K562 (cell line): ENCODE data around the gene HEG1. TPM values are rescaled to one million over a fixed set of nuclear protein-coding genes. Genes with fewer than 3 reads are reported as not detected.

ENCODE experiments used
- ATAC-seq: fragments of 200-7000 bp; cut with Tn5 transposase; 3 replicates; pipeline ENCODE4 v1.9.1; 2020; ENCODE audit warnings: moderate library complexity
- BruUV-seq: library from RNA; stranded (reverse); fragments of 400-500 nt; replicated peaks from 2 replicates; lab custom pipeline; 2021; lab: Mats Ljungman, UMichigan
- CTCF ChIA-PET: fragments of 300-600 bp; formaldehyde crosslinking; extraction: SDS; loops from one replicate; lab custom pipeline; 2021; ENCODE audit warnings: low intra/inter-chr PET ratio; lab: Yijun Ruan, JAX
- POLR2A ChIA-PET: fragments of 300-600, 350-650 bp; sonication (Branson Sonifier 250); formaldehyde crosslinking; extraction: SDS; loops from one replicate; lab custom pipeline; 2021; ENCODE audit warnings: antibody characterized with exemption, inconsistent platforms; lab: Yijun Ruan, JAX
- DNase-seq, 4 experiments: peaks; one replicate each; pipeline versions ENCODE4 v3.0.0 to v3.0.0-alpha.2; 2011 to 2018; ENCODE audit warnings: low spot score in 3 of 4, mixed read lengths in 3 of 4; ENCODE audit errors: extremely low read depth in 1 of 4
- FAIRE-seq: peaks from 2 replicates; lab custom pipeline; 2011; peaks lifted over from hg19 to GRCh38; lab: Jason Lieb, UNC
- H2AFZ ChIP-seq: 2 replicates; pipeline ENCODE4 v1.6.0; 2011; ENCODE audit warnings: low read depth, low read length, control low read depth, inconsistent platforms
- H3K27ac ChIP-seq: fragments of 200-600 bp; 3 replicates; pipeline ENCODE4 v1.8.0; 2011; ENCODE audit warnings: low read depth, mild to moderate bottlenecking, control low read depth, inconsistent platforms, low read length, moderate library complexity, mixed read lengths; ENCODE audit errors: extremely low read depth
- H3K27me3 ChIP-seq, 2 experiments: fragments of 300-600 bp in 1 of 2; 2 replicates in 1 of 2; 3 replicates in 1 of 2; pipeline versions ENCODE4 v1.6.0 to v1.8.0; 2011; ENCODE audit warnings: inconsistent platforms in 2 of 2, low read length in 2 of 2, mild to moderate bottlenecking in 1 of 2, mixed read lengths in 1 of 2, moderate library complexity in 1 of 2; ENCODE audit not compliant: control insufficient read depth in 2 of 2, insufficient read depth in 2 of 2
- H3K36me3 ChIP-seq: fragments of 300-600 bp; 3 replicates; pipeline ENCODE4 v1.8.0; 2011; ENCODE audit warnings: mild to moderate bottlenecking, low read length, inconsistent platforms; ENCODE audit not compliant: control insufficient read depth, insufficient read depth
- H3K4me1 ChIP-seq, 2 experiments: fragments of 200-600 bp in 1 of 2; replicated peaks in 1 of 2; 2 replicates in 1 of 2; 3 replicates in 1 of 2; pipeline versions ENCODE4 v1.5.1 to v1.8.0; 2011; ENCODE audit warnings: inconsistent platforms in 2 of 2, low read length in 2 of 2, mild to moderate bottlenecking in 1 of 2, mixed read lengths in 1 of 2, moderate library complexity in 1 of 2; ENCODE audit not compliant: control insufficient read depth in 2 of 2, insufficient read depth in 2 of 2
- H3K4me2 ChIP-seq: 2 replicates; pipeline ENCODE4 v1.6.1; 2011; ENCODE audit warnings: low read length, control low read depth, inconsistent platforms, mixed read lengths; ENCODE audit not compliant: insufficient read depth
- H3K4me3 ChIP-seq: fragments of 200-600 bp; sonication (generic), shearing (Covaris generic); 2 replicates; pipeline ENCODE4 v1.5.1; 2016; ENCODE audit warnings: control low read depth, inconsistent platforms
- H3K79me2 ChIP-seq: fragments of 200-600 bp; 3 replicates; pipeline ENCODE4 v1.8.0; 2011; ENCODE audit warnings: low read length, inconsistent platforms; ENCODE audit not compliant: control insufficient read depth, insufficient read depth
- H3K9ac ChIP-seq, 2 experiments: 2 replicates each; pipeline versions ENCODE4 v1.6.0 to v1.6.1; 2011; ENCODE audit warnings: low read depth in 2 of 2, low read length in 2 of 2, control low read depth in 1 of 2, inconsistent platforms in 1 of 2, mild to moderate bottlenecking in 1 of 2, mixed read lengths in 1 of 2; ENCODE audit not compliant: insufficient read depth in 1 of 2
- H3K9me1 ChIP-seq: one replicate; pipeline ENCODE4 v1.6.0; 2011; ENCODE audit warnings: inconsistent platforms, mild to moderate bottlenecking, low read length, moderate library complexity; ENCODE audit not compliant: control insufficient read depth, insufficient read depth
- H3K9me3 ChIP-seq: replicated peaks from 2 replicates; pipeline ENCODE4 v1.5.1; 2011; ENCODE audit warnings: low read depth, low read length, inconsistent platforms; ENCODE audit not compliant: control insufficient read depth, insufficient read depth
- H4K20me1 ChIP-seq: replicated peaks from 2 replicates; pipeline ENCODE4 v1.6.1; 2011; ENCODE audit warnings: low read length, inconsistent platforms, mixed read lengths; ENCODE audit not compliant: control insufficient read depth, insufficient read depth
- CBX3 ChIP-seq, 2 experiments: IDR thresholded peaks; 1 replicate in 1 of 2; 2 replicates in 1 of 2; pipeline ENCODE4 v1.6.1; 2012; ENCODE audit warnings: inconsistent platforms in 2 of 2, low read length in 2 of 2, borderline replicate concordance in 1 of 2, control low read depth in 1 of 2
- E2F3 ChIP-seq: fragments of 250-450 bp; sonication (Bioruptor Pico); IDR thresholded peaks from 2 replicates; pipeline ENCODE4 v1.4.0; 2020; ENCODE audit warnings: mild to moderate bottlenecking
- KAT2B ChIP-seq: IDR thresholded peaks from one replicate; pipeline ENCODE4 v1.6.1; 2012; ENCODE audit warnings: low read depth, mild to moderate bottlenecking, control low read depth, inconsistent platforms, low read length, moderate library complexity
- MAFF ChIP-seq: IDR thresholded peaks from 2 replicates; pipeline ENCODE4 v1.6.1; 2012; ENCODE audit warnings: low read length, improper control_type of control experiment
- MYC ChIP-seq, 2 experiments: fragments of 250-450 bp in 1 of 2; sonication (Bioruptor Pico) in 1 of 2; IDR thresholded peaks; 2 replicates each; pipeline versions ENCODE4 v1.5.1 to v1.6.1; 2012 to 2021; ENCODE audit warnings: low read depth in 2 of 2, borderline replicate concordance in 1 of 2, improper control_type of control experiment in 1 of 2, low read length in 1 of 2, mild to moderate bottlenecking in 1 of 2, moderate library complexity in 1 of 2
- NCOA4 ChIP-seq: fragments of 450-650 bp; IDR thresholded peaks from 2 replicates; pipeline ENCODE4 v1.6.1; 2018; ENCODE audit warnings: mild to moderate bottlenecking; ENCODE audit not compliant: partially characterized antibody
- NELFE ChIP-seq: IDR thresholded peaks from 2 replicates; pipeline ENCODE4 v1.6.1; 2011; ENCODE audit warnings: mild to moderate bottlenecking; ENCODE audit not compliant: insufficient read depth, insufficient read length
- PHB2 ChIP-seq: fragments of 450-650 bp; IDR thresholded peaks from 2 replicates; pipeline ENCODE4 v1.6.1; 2017; ENCODE audit warnings: low read depth
- SRSF9 ChIP-seq: fragments of 200-400 bp; formaldehyde crosslinking; IDR thresholded peaks from 2 replicates; pipeline ENCODE4 v1.6.1; 2017; ENCODE audit warnings: low read depth, low read length, borderline replicate concordance
- TOE1 ChIP-seq, 2 experiments: fragments of 450-650 bp in 1 of 2; sonication (generic) in 1 of 2; formaldehyde crosslinking in 1 of 2; IDR thresholded peaks; 2 replicates each; pipeline versions ENCODE4 v1.7.1 to v1.8.0; 2016 to 2022; ENCODE audit warnings: borderline replicate concordance in 2 of 2, mild to moderate bottlenecking in 2 of 2, antibody characterized with exemption in 1 of 2, inconsistent platforms in 1 of 2, low read depth in 1 of 2, missing genetic modification reagents in 1 of 2, moderate library complexity in 1 of 2
- TRIM24 ChIP-seq, 2 experiments: fragments of 450-650 bp; IDR thresholded peaks; 2 replicates each; pipeline ENCODE4 v1.6.1; 2016
- YY1 ChIP-seq, 3 experiments: IDR thresholded peaks; 2 replicates each; pipeline ENCODE4 v1.6.1; 2011; ENCODE audit warnings: low read length in 2 of 3, mild to moderate bottlenecking in 2 of 3, moderate library complexity in 2 of 3, borderline replicate concordance in 1 of 3, control low read depth in 1 of 3, low read depth in 1 of 3; ENCODE audit not compliant: insufficient read depth in 3 of 3, insufficient replicate concordance in 2 of 3, control insufficient read depth in 1 of 3, insufficient read length in 1 of 3; ENCODE audit errors: extremely low read depth in 1 of 3
- ZFX ChIP-seq: sonication (generic); formaldehyde crosslinking; IDR thresholded peaks from 2 replicates; pipeline ENCODE4 v1.8.0; 2022; ENCODE audit warnings: mild to moderate bottlenecking, missing genetic modification reagents, moderate library complexity
- ZNF212 ChIP-seq: fragments of 450-650 bp; formaldehyde crosslinking; IDR thresholded peaks from 2 replicates; pipeline ENCODE4 v1.4.0; 2020; ENCODE audit warnings: mild to moderate bottlenecking
- ZNF324 ChIP-seq: fragments of 250-450 bp; sonication (Bioruptor Pico); IDR thresholded peaks from 2 replicates; pipeline ENCODE4 v1.4.0; 2020; ENCODE audit warnings: mild to moderate bottlenecking
- WGBS: fragments of 100-300 bp; shearing (Covaris generic); methylation state at CpG from one replicate; pipeline ENCODE4 v1.1.6; 2016; ENCODE audit warnings: low coverage, mixed read lengths; ENCODE audit not compliant: insufficient coverage; ENCODE audit errors: missing lambda C conversion rate; 5-methylcytosine and 5-hydroxymethylcytosine counted together
- in situ Hi-C: fragments of 300-500 bp; cut with MboI; formaldehyde crosslinking; loops from 4 replicates; pipeline ENCODE4 v1.15.0; 2018; ENCODE audit warnings: inconsistent platforms, mixed read lengths
- intact Hi-C: fragments of 100-400 bp; cut with micrococcal nuclease; formaldehyde crosslinking; loops from 2 replicates; pipeline ENCODE4 v1.14.2; 2022
- polyA plus RNA-seq, 8 experiments: library from polyadenylated mRNA; depleted of rRNA in 4 of 8; stranded (reverse) in 5 of 8; unstranded in 3 of 8; fragments of >200 nt; fragmentation: Nextera tagmentation in 2 of 8; fragmentation: Illumina TruSeq in 1 of 8; extraction: Ambion mirVana in 2 of 8; extraction: Trizol in 1 of 8; gene quantifications; 2 replicates each; pipeline versions ENCODE4 v1.2.1 to v1.2.3, GENCODE V29; 2011 to 2014; ENCODE audit warnings: inconsistent platforms in 1 of 8, missing spikeins in 1 of 8
- total RNA-seq, 7 experiments: library from RNA; depleted of rRNA in 6 of 7; stranded (reverse); fragments of >200 nt in 6 of 7; fragmentation: Illumina TruSeq in 2 of 7; extraction: Trizol in 2 of 7; gene quantifications; 2 replicates each; pipeline versions ENCODE4 v1.2.1 to v1.2.3, GENCODE V29; 2011 to 2021; ENCODE audit warnings: low replicate concordance in 1 of 7
- TF ChIP-seq, protein P1 (sequence below): fragments of 450-650 bp; IDR thresholded peaks from 2 replicates; pipeline ENCODE4 v1.6.1; 2016
- TF ChIP-seq, protein P2 (sequence below): fragments of 250-450 bp; sonication (Bioruptor Pico); IDR thresholded peaks from 2 replicates; pipeline ENCODE4 v1.5.0; 2021; ENCODE audit warnings: mild to moderate bottlenecking, moderate library complexity

HEG1 gene
- total and polyA plus RNA-seq, 9 of the 15 experiments (the other 6 are each of a cell fraction or from before 2014, with no cell fraction given) = 0.24 TPM; not detected in 8

DNA sequence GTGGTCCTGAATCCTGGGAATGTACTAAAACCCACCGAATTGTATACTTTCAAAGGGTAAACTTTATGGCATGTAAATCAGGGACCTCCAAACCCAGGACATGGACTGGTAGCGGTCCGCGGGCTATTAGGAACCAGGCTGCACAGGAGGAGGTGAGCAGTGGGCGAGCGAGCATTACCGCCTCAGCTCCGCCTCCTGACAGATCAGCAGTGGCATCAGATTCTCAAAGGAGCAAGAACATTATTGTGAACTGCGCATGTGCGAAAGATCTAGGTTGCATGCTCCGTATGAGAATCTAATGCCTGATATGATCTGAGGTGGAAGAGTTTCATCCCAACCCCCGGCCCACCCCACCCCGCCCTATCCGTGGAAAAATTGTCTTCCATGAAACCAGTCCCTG is 22.2 kb downstream of the HEG1 start:
- no peaks in the 10 kb centered on the region for H3K4me1 ChIP-seq
- no peaks in the 10 kb centered on the region for H3K9me1 ChIP-seq
- H3K27ac ChIP-seq = no peak overlapping the region
- H3K4me2 ChIP-seq = no peak overlapping the region
- in situ Hi-C loops = no loop called here
- H3K27me3 ChIP-seq = peaks cover 2 to 16% of the 10 kb centered on the region in 2 experiments; a peak in 2 of 5 replicates
- no peaks in the 10 kb centered on the region for H3K36me3 ChIP-seq
- H3K79me2 ChIP-seq = no peaks in the 10 kb centered on the region
- 16% methylated on average over 10 of the region's 14 CpGs for WGBS
- no peak overlapping the region for H2AFZ ChIP-seq
- POLR2A ChIA-PET = no interaction called here
- BruUV-seq = no TSS peak
- CTCF ChIA-PET = no interaction called here
- no peak overlapping the region for H3K9ac ChIP-seq
- FAIRE-seq (no peak), ATAC-seq (no peak), DNase-seq (no peak)
- intact Hi-C loops = no loop called here
- H3K9me3 ChIP-seq = no peaks in the 10 kb centered on the region
- H3K4me3 ChIP-seq = no peak overlapping the region
- H4K20me1 ChIP-seq = no peaks in the 10 kb centered on the region
- TF ChIP-seq E2F3 (CRISPR knock-in tag) (no peak), NCOA4 (no peak), ZNF324 (CRISPR knock-in tag) (no peak), NELFE (no peak), YY1 (IDR thresholded peaks at IDR 0.05; ENCODE audit: borderline replicate concordance in 1 of 3, control insufficient read depth in 1 of 3, extremely low read depth in 1 of 3, insufficient read depth in 3 of 3, insufficient read length in 1 of 3, insufficient replicate concordance in 2 of 3, low read depth in 1 of 3, low read length in 2 of 3) (no peak), PHB2 (no peak), TRIM24 (IDR thresholded peaks at IDR 0.05) (no peak), ZFX (CRISPR knock-in tag) (no peak), MYC (IDR thresholded peaks at IDR 0.05; ENCODE audit: low read depth, low read length) (no peak), MYC (CRISPR knock-in tag; IDR thresholded peaks at IDR 0.05; ENCODE audit: borderline replicate concordance, low read depth) (no peak), TOE1 (IDR thresholded peaks at IDR 0.05; ENCODE audit: borderline replicate concordance) (no peak), TOE1 (CRISPR knock-in tag; IDR thresholded peaks at IDR 0.05; ENCODE audit: borderline replicate concordance, low read depth) (no peak), KAT2B (no peak), ZNF212 (CRISPR knock-in tag) (no peak), CBX3 (IDR thresholded peaks at IDR 0.05; ENCODE audit: borderline replicate concordance in 1 of 2, low read length in 2 of 2) (no peak), SRSF9 (no peak), MAFF (no peak)
- TF ChIP-seq, protein P1, sequence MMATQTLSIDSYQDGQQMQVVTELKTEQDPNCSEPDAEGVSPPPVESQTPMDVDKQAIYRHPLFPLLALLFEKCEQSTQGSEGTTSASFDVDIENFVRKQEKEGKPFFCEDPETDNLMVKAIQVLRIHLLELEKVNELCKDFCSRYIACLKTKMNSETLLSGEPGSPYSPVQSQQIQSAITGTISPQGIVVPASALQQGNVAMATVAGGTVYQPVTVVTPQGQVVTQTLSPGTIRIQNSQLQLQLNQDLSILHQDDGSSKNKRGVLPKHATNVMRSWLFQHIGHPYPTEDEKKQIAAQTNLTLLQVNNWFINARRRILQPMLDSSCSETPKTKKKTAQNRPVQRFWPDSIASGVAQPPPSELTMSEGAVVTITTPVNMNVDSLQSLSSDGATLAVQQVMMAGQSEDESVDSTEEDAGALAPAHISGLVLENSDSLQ = no peak
- TF ChIP-seq, protein P2, sequence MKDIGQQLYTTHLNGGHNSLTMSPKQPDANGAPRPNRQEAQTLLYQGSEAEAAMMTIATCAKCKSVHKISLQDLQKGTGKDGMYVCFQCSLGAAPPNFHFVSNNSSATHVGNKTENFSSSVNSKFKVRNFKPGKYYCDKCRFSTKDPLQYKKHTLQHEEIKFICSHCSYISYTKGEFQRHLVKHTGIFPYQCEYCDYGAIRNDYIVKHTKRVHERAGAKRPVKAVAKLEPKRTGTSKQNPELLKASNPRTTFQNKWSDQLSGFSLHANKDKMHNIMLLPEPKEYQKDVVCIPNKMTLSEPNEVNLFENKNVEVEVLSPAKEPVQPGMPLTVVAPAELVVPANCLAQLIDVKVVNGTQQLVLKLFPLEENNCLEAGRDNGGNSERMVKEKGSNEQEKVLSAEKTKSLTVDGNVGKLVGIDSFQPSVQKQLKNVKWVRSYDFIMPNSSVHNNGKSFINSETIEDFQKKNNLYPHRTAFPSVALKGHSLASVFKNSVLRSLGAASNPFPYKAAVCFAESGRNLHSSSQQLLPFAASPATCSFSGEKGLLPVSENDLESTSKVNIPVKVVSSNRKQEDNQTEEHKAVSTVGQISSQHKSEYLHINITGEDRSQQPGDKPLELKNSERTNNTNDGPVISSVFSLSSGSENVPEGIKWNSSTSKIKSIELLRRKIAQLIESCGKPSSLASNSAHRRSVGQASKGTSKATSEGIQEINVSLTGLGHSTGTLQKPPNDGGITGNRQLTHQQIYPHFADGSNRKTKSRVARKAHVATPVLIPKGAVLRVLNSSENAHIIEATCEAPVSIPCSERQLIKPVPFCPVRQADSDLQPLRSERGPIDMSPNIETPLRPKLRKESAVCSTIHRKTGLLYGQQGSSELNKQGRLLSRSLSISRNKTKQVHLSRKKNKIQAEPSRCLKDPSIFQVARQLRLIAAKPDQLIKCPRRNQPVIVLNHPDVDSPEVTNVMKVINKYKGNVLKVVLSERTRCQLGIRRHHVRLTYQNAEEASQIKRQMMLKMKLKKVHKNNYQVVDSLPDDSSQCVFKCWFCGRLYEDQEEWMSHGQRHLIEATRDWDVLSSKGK = no peak
